SIG-M5 treated with dmso at 0.1 percent for 504 hours (cell line): ENCODE data around the gene DNAJC6.

Source experiments
- DNase-seq: peaks from one replicate; lab custom pipeline; 2025; ENCODE audit not compliant: unreplicated experiment; lab: John Stamatoyannopoulos, UW

Gene DNAJC6

DNA sequence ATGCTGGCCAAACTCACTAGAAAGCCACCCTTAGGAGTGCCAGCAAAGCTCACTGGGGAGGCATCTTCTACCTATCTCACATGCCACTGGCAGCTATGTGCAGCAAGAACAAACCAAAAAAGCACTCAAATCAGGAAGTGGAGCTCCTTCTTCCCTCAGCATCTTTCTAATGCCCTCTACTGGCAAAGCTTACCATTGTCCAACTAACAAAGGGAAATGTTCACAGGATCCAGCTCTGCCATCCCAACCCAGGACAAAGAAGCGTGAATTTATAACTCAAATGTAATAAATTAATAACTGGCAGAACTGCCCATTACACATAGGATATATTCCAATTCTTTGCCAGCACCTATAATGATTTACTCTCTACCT is 150.0 kb downstream of the DNAJC6 start:
- peak; percentile 67 for DNase-seq
